Duodenal mucosa (tissue), 2 donors: ENCODE measurements around the gene KERA.

ENCODE experiments used
- H3K27ac ChIP-seq: one replicate; pipeline ENCODE4 v1.7.0; 2013; ENCODE audit warnings: low read depth, low read length
- H3K27me3 ChIP-seq, 2 donors: one replicate each; pipeline ENCODE4 v1.7.0; 2013; ENCODE audit warnings: low read length in 2 of 2, control low read depth in 1 of 2; ENCODE audit not compliant: insufficient read depth in 2 of 2, control insufficient read depth in 1 of 2
- H3K36me3 ChIP-seq, 2 donors: one replicate each; pipeline ENCODE4 v1.7.0; 2013; ENCODE audit warnings: low read length in 2 of 2, control low read depth in 1 of 2; ENCODE audit not compliant: insufficient read depth in 2 of 2, control insufficient read depth in 1 of 2
- H3K4me1 ChIP-seq, 2 donors: one replicate each; pipeline ENCODE4 v1.7.0; 2013; ENCODE audit warnings: low read length in 2 of 2, control low read depth in 1 of 2; ENCODE audit not compliant: insufficient read depth in 2 of 2, control insufficient read depth in 1 of 2
- H3K4me3 ChIP-seq, 2 donors: one replicate each; pipeline ENCODE4 v1.7.0; 2013; ENCODE audit warnings: low read length in 2 of 2, low read depth in 1 of 2
- H3K9ac ChIP-seq, 2 donors: one replicate each; pipeline ENCODE4 v1.7.0; 2013; ENCODE audit warnings: low read length in 2 of 2, low read depth in 1 of 2
- H3K9me3 ChIP-seq, 2 donors: one replicate each; pipeline ENCODE4 v1.7.0; 2013; ENCODE audit warnings: low read length in 2 of 2, control low read depth in 1 of 2; ENCODE audit not compliant: control insufficient read depth in 1 of 2

KERA gene

GRCh38 chr12:91017511-91018263 is 40.1 kb downstream of the KERA start:
- Histone ChIP-seq H3K9me3 (no peaks in the 10 kb centered on the region), H3K27ac (no peak overlapping the region), H3K9ac (no peak overlapping the region), H3K36me3 (no peaks in the 10 kb centered on the region), H3K4me3 (no peak overlapping the region), H3K4me1 (no peaks in the 10 kb centered on the region), H3K27me3 (no peaks in the 10 kb centered on the region)

- Histone ChIP-seq H3K9ac (no peak overlapping the region), H3K4me1 (no peaks in the 10 kb centered on the region), H3K27ac (no peak overlapping the region), H3K4me3 (no peak overlapping the region), H3K9me3 (no peaks in the 10 kb centered on the region), H3K27me3 (no peaks in the 10 kb centered on the region), H3K36me3 (no peaks in the 10 kb centered on the region)
Measured at GRCh38 chr12:91017043-91017442, 40.8 kb downstream of the KERA start.

- Histone ChIP-seq H3K4me1 (no peaks in the 10 kb centered on the region), H3K9me3 (no peaks in the 10 kb centered on the region), H3K36me3 (no peaks in the 10 kb centered on the region), H3K27me3 (no peaks in the 10 kb centered on the region), H3K9ac (no peak overlapping the region), H3K27ac (no peak overlapping the region), H3K4me3 (no peak overlapping the region)
Measured at GRCh38 chr12:91009319-91009950, 48.4 kb downstream of the KERA start.

DNA sequence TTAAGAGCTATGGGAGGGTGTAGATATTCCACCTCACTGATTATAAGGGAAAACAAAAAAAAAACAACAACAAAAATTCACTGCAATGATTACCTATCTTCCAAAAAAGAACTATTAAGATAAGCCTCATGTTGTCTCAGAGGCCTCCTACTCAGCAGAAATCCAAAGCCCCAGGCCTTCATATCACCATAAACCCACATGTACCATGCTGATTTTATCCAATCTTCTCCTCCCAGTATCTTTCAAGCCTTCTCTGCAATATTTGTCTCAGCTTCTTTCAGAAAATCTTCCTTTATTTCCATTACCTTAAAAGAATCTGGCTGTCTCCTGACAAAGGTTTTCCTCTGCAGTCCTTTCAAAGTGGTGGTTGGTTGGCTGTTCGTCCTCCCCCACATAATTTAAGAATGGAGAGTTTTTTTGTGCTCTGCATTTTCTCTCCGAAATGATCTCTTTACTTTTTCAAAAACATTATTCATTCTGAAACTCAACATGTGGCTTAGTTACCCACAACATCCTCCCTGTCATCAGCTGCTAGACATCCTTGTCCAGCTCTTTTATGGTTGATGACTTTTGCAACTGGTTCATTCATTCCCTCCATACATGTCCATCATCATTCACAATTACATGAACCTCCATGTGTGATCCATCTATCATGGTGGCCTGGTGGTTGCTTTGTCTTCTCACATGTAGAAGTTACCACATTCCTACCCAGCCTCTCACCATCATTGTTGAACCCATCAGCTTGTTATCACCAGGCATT is 50.1 kb downstream of the KERA start:
- Histone ChIP-seq H3K36me3 (no peaks in the 10 kb centered on the region), H3K27ac (no peak overlapping the region), H3K4me3 (no peak overlapping the region), H3K4me1 (no peaks in the 10 kb centered on the region), H3K9me3 (no peaks in the 10 kb centered on the region), H3K9ac (no peak overlapping the region), H3K27me3 (no peaks in the 10 kb centered on the region)

- no peaks in the 10 kb centered on the region for H3K27me3 ChIP-seq
- H3K4me3 ChIP-seq = no peak within 1 kb of the TSS
- H3K27ac ChIP-seq = no peak within 1 kb of the TSS
- H3K4me1 ChIP-seq = no peaks in the 10 kb centered on the region
- no peaks in the 10 kb centered on the region for H3K9me3 ChIP-seq
- no peaks in the 10 kb centered on the region for H3K36me3 ChIP-seq
- H3K9ac ChIP-seq = no peak within 1 kb of the TSS
Measured at GRCh38 chr12:91004872-91005271, 53.0 kb downstream of the KERA start, which contains the start of gene EPYC. Gene EPYC, minus strand, starts transcription at chr12:91004972. Its CDS starts 2,407 bp downstream, at chr12:91002565.

DNA sequence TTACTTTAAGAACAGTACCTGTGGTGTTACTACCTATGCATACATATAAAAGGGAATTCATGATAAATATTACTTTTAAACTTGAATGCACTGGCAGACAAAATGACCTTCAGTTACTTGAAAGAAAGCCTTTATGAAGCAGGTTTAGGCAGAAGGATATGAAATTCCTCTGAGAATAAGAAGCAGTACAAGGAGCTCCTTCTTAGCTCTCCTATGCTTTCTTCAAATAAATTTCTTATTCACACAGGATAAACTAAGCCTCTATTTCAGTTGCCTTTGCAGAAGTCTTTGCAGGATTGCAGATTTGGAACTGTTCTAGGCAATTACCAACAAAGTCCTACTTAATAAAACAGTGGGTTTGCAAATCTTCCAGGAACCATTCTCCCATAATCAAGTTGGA is 54.1 kb downstream of the KERA start:
- Histone ChIP-seq H3K27ac (no peak overlapping the region), H3K36me3 (no peaks in the 10 kb centered on the region), H3K4me1 (no peaks in the 10 kb centered on the region), H3K9me3 (no peaks in the 10 kb centered on the region), H3K27me3 (no peaks in the 10 kb centered on the region), H3K4me3 (no peak overlapping the region), H3K9ac (no peak overlapping the region)

GRCh38 chr12:91001306-91001705 is 56.5 kb downstream of the KERA start:
- H3K9me3 ChIP-seq = no peaks in the 10 kb centered on the region
- no peak overlapping the region for H3K9ac ChIP-seq
- no peak overlapping the region for H3K27ac ChIP-seq
- H3K4me3 ChIP-seq = no peak overlapping the region
- no peaks in the 10 kb centered on the region for H3K27me3 ChIP-seq
- H3K4me1 ChIP-seq = no peaks in the 10 kb centered on the region
- no peaks in the 10 kb centered on the region for H3K36me3 ChIP-seq
